Pancreas (tissue), 10 donors: ENCODE results near the gene HPS5. TPM values are rescaled to one million over a fixed set of nuclear protein-coding genes. Genes with fewer than 3 reads are reported as not detected.

ENCODE experiments used
- ATAC-seq, 4 donors: fragments of 200-7000 bp; cut with Tn5 transposase; one replicate each; pipeline versions ENCODE4 v1.8.0 to v1.9.1; 2020; ENCODE audit warnings: mild to moderate bottlenecking in 4 of 4, moderate library complexity in 4 of 4
- DNase-seq, 6 donors: peaks; one replicate each; pipeline ENCODE4 v3.0.0-alpha.2; 2020
- FAIRE-seq: peaks from 2 replicates; lab custom pipeline; 2012; peaks lifted over from hg19 to GRCh38; lab: Jason Lieb, UNC
- H3K27ac ChIP-seq, 4 donors: fragments of 200-600 bp; sonication (generic); 1 replicate in 3 of 4; 2 replicates in 1 of 4; pipeline versions ENCODE4 v1.5.0 to v1.8.0; 2020
- H3K27me3 ChIP-seq, 4 donors: fragments of 200-600 bp; one replicate each; pipeline ENCODE4 v1.8.0; 2021
- H3K36me3 ChIP-seq, 3 donors: fragments of 200-600 bp; sonication (generic) in 1 of 3; one replicate each; pipeline versions ENCODE4 v1.5.0 to v1.8.0; 2020 to 2021
- H3K4me1 ChIP-seq, 3 donors: fragments of 200-600 bp; one replicate each; pipeline ENCODE4 v1.8.0; 2021
- H3K4me3 ChIP-seq, 4 donors: fragments of 200-600 bp; sonication (generic) in 2 of 4; one replicate each; pipeline versions ENCODE4 v1.5.0 to v1.8.0; 2020 to 2021
- H3K9me3 ChIP-seq, 4 donors: fragments of 200-600 bp; one replicate each; pipeline ENCODE4 v1.8.0; 2021
- CTCF ChIP-seq, 4 donors: fragments of 200-600 bp; sonication (generic) in 3 of 4; IDR thresholded peaks; one replicate each; pipeline versions ENCODE4 v1.5.0 to v1.8.0; 2021; ENCODE audit warnings: antibody characterized with exemption in 4 of 4
- WGBS, 2 donors: extraction: QIAGEN DNeasy Blood & Tissue Kit; methylation state at CpG; one replicate each; pipeline ENCODE4 v1.1.7; 2013; 5-methylcytosine and 5-hydroxymethylcytosine counted together
- intact Hi-C, 3 donors: fragments of 100-400 bp; cut with DNase I; formaldehyde crosslinking; loops; one replicate each; pipeline versions ENCODE4 v1.11.1 to v1.14.2; 2022
- polyA plus RNA-seq, 2 donors: library from polyadenylated mRNA; stranded (reverse); fragments of 200-250 nt; gene quantifications; one replicate each; pipeline ENCODE4 v1.2.3, GENCODE V29; 2013
- total RNA-seq, 6 donors: library from RNA; stranded (reverse); fragmentation: NEBNext Ultra II Directional in 4 of 6; extraction: Animal tissue kit (Norgen Biotek cat#: 25700) in 4 of 6; gene quantifications; one replicate each; pipeline versions ENCODE4 v1.2.1 to v1.2.4, GENCODE V29; 2021 to 2023
- donor health status: healthy with polysubstance abuse.
- donor health status: DM: no; HTN: no; CAD: no; lungs with moderate emphysema.
- donor health status: DM: no; HTN: no; CAD: no.
- donor health status: control.
- donor health status: control.
- donor health status: Bipolar disorder and iron deficiency.
- donor health status: DM: yes; HTN: yes; CAD: no.
- donor health status: DM: no; HTN: no; CAD: no.
- donor health status: DM: no; HTN: no; CAD: no.
- donor health status: DM: yes; HTN: yes; CAD: no.

HPS5 gene
- total RNA-seq: 1 to 10 TPM; 4.6 to 9.7 (median 7.3) TPM
- polyA plus RNA-seq: 1 to 10 TPM; 3.4 to 5.0 TPM

GRCh38 chr11:18321969-18322711, at the start of gene HPS5, which contains the start of gene GTF2H1:
Gene HPS5 (minus strand): TSS chr11:18322140. CDS start chr11:18317858, 4,282 bp downstream.
Gene GTF2H1 (plus strand): TSS chr11:18322567. CDS start chr11:18333075, 10,508 bp downstream.
- Histone ChIP-seq H3K36me3 (peaks cover 0 to 4% (median 0%) of the 10 kb centered on the region in 3 donors), H3K4me3 (peak within 1 kb of the TSS; percentile 74 to 86 (median 80)), H3K4me1 (peaks cover 24 to 47% (median 39%) of the 10 kb centered on the region in 3 donors), H3K27ac (peak within 1 kb of the TSS; percentile 92 to 98 (median 98)), H3K27me3 (no peaks in the 10 kb centered on the region), H3K9me3 (no peaks in the 10 kb centered on the region)
- DNase-seq (peak; percentile 91 to 97 (median 94)), FAIRE-seq (no peak), ATAC-seq (peak; percentile 96 to 98 (median 98))
- intact Hi-C loops: no loop called here
- 0% methylated on average over 58 to 61 of the region's 61 CpGs for WGBS, 2 donors
- no peak for TF ChIP-seq CTCF (IDR thresholded peaks at IDR 0.05)

GRCh38 chr11:18371279-18371678, 49.3 kb upstream of the HPS5 start:
- no peak for FAIRE-seq
- 73 to 79% methylated on average over 2 of the region's 2 CpGs for WGBS, 2 donors
- H3K4me1 ChIP-seq: no peaks in the 10 kb centered on the region
- no peak overlapping the region for H3K27ac ChIP-seq
- DNase-seq: no peak
- H3K9me3 ChIP-seq: no peaks in the 10 kb centered on the region
- no peak for TF ChIP-seq CTCF (IDR thresholded peaks at IDR 0.05)
- H3K4me3 ChIP-seq: no peak overlapping the region
- intact Hi-C loops: no loop called here
- ATAC-seq: no peak
- no peaks in the 10 kb centered on the region for H3K27me3 ChIP-seq
- H3K36me3 ChIP-seq: peaks cover 0 to 15% (median 0%) of the 10 kb centered on the region in 3 donors

- Histone ChIP-seq H3K27me3 (no peaks in the 10 kb centered on the region), H3K27ac (no peak overlapping the region), H3K36me3 (peaks cover 9 to 31% (median 11%) of the 10 kb centered on the region in 3 donors), H3K4me3 (no peak overlapping the region), H3K9me3 (no peaks in the 10 kb centered on the region), H3K4me1 (no peaks in the 10 kb centered on the region)
- intact Hi-C loops: no loop called here
- TF ChIP-seq CTCF (IDR thresholded peaks at IDR 0.05): no peak
- WGBS, 2 donors: 75 to 76% methylated on average over 2 of the region's 2 CpGs
- ATAC-seq: no peak
- DNase-seq: no peak
- FAIRE-seq: no peak
Measured at GRCh38 chr11:18369398-18369797, 47.5 kb upstream of the HPS5 start.

GRCh38 chr11:18368221-18368620, 46.3 kb upstream of the HPS5 start:
- ATAC-seq: no peak

More at GRCh38 chr11:18368221-18368620, 46.3 kb upstream of the HPS5 start:
- DNase-seq (no peak), FAIRE-seq (no peak)
- WGBS, 2 donors: 81 to 85% methylated on average over 2 of the region's 2 CpGs
- no peaks in the 10 kb centered on the region for H3K9me3 ChIP-seq
- peaks cover 11 to 43% (median 12%) of the 10 kb centered on the region in 3 donors for H3K36me3 ChIP-seq
- no peak overlapping the region for H3K27ac ChIP-seq
- H3K27me3 ChIP-seq: no peaks in the 10 kb centered on the region
- no peak overlapping the region for H3K4me3 ChIP-seq
- intact Hi-C loops: no loop called here
- no peaks in the 10 kb centered on the region for H3K4me1 ChIP-seq
- no peak for TF ChIP-seq CTCF (IDR thresholded peaks at IDR 0.05)
